H54 (cell line): Measurements from ENCODE around the gene NR2F2.

ENCODE experiments used
- DNase-seq: peaks from one replicate; pipeline ENCODE4 v3.0.0; 2011; ENCODE audit warnings: low spot score, mixed read lengths; ENCODE audit not compliant: insufficient read length
- FAIRE-seq: peaks from 3 replicates; lab custom pipeline; 2011; peaks lifted over from hg19 to GRCh38; lab: Jason Lieb, UNC
- POLR2A ChIP-seq: IDR thresholded peaks from 2 replicates; pipeline ENCODE4 v1.6.1; 2011; ENCODE audit warnings: low read depth, mild to moderate bottlenecking, low read length

Gene NR2F2

GRCh38 chr15:96307856-96308394, 22.6 kb upstream of the NR2F2 start:
- FAIRE-seq, result no peak
- TF ChIP-seq POLR2A, result no peak
- DNase-seq, result no peak

GRCh38 chr15:96309143-96309660, 21.3 kb upstream of the NR2F2 start:
- DNase-seq (no peak), FAIRE-seq (no peak)
- no peak for TF ChIP-seq POLR2A

- no peak for FAIRE-seq
- TF ChIP-seq POLR2A, result no peak
- no peak for DNase-seq
Observed at GRCh38 chr15:96311256-96311955, 19.1 kb upstream of the NR2F2 start.

- DNase-seq (no peak), FAIRE-seq (no peak)
- TF ChIP-seq POLR2A, result no peak
Observed at GRCh38 chr15:96311956-96312294, 18.6 kb upstream of the NR2F2 start.

GRCh38 chr15:96312641-96313335, 17.7 kb upstream of the NR2F2 start:
- no peak for DNase-seq
- TF ChIP-seq POLR2A, result no peak
- FAIRE-seq, result peak; percentile 36

- no peak for FAIRE-seq
- DNase-seq, result no peak
- no peak for TF ChIP-seq POLR2A
Observed at GRCh38 chr15:96314518-96314917, 16.0 kb upstream of the NR2F2 start.

- DNase-seq (no peak), FAIRE-seq (no peak)
- no peak for TF ChIP-seq POLR2A
Observed at GRCh38 chr15:96314963-96315362, 15.5 kb upstream of the NR2F2 start.

GRCh38 chr15:96316953-96317629, 13.4 kb upstream of the NR2F2 start:
- no peak for FAIRE-seq
- no peak for DNase-seq
- TF ChIP-seq POLR2A, result no peak

GRCh38 chr15:96320107-96320506, 10.4 kb upstream of the NR2F2 start:
- no peak for FAIRE-seq

GRCh38 chr15:96320703-96321638, 9.5 kb upstream of the NR2F2 start:
- FAIRE-seq (no peak), DNase-seq (no peak)
- no peak for TF ChIP-seq POLR2A

More at GRCh38 chr15:96320107-96320506, 10.4 kb upstream of the NR2F2 start:
- DNase-seq, result no peak
- no peak for TF ChIP-seq POLR2A

- no peak for FAIRE-seq
Observed at GRCh38 chr15:96321639-96322535, 8.6 kb upstream of the NR2F2 start.

More at GRCh38 chr15:96321639-96322535, 8.6 kb upstream of the NR2F2 start:
- DNase-seq, result no peak
- TF ChIP-seq POLR2A, result no peak
